HL-60/S4 treated with phorbol 12-myristate 13-acetate at 8.2 ng/mL for 4 days and 3 days (cell line): ENCODE measurements around the gene RALGPS2.
"Not testable (repeated sequence)": the region's sequence is repeated elsewhere in the genome, so short reads cannot be mapped to it uniquely, and the experiment has no call there.

Experiments used
- in situ Hi-C: fragments of 300-500 bp; cut with MboI; formaldehyde crosslinking; loops from 2 replicates; pipeline ENCODE4 v1.15.0; 2022; ENCODE audit warnings: low sequenced_read_pairs

Gene RALGPS2

DNA sequence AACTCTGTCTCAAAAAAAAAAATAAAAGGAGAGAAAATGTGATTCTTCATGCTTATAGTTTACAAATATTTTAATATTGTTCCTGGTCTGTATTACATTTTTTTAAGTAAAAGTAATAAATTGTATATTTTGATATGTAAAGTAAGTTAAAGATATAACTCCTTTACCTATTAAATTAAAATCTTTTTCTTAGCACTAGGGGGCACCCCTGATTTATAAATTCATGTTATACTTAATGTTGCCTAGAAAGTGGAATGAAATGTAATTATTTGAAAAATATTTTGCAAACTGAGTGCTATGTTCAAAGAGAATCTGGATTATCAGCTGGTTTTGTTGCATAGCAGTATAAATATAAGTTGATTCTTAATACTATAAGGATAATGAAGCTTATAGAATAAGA lies 49.2 kb downstream of the RALGPS2 start:
- in situ Hi-C loops: loop anchor here (25.0 kb wide), 2 partner anchors 237 to 238 kb away; no protein-coding TSS in a partner anchor

DNA sequence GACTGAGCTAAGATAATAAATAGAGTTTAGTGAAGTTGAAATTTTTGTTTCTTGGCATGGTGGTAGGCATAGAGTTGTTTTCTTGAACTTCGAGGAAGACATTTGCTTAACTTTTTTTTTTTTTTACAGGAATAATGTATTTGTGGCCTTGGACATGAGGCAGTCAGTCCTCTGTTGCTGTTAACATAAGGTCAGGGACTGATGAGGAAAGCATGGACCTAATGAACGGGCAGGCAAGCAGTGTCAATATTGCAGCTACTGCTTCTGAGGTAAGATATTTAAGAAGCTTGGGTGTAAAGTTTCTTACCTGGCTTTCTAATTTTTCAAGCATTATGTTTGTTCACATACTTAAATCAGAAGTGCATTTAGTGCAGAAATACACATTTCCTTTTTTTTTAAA lies 51.5 kb downstream of the RALGPS2 start:
- in situ Hi-C loops: no loop called here

- in situ Hi-C loops: no loop called here
These were observed 56.7 kb downstream of the RALGPS2 start for GRCh38 chr1:178781533-178782330.

DNA sequence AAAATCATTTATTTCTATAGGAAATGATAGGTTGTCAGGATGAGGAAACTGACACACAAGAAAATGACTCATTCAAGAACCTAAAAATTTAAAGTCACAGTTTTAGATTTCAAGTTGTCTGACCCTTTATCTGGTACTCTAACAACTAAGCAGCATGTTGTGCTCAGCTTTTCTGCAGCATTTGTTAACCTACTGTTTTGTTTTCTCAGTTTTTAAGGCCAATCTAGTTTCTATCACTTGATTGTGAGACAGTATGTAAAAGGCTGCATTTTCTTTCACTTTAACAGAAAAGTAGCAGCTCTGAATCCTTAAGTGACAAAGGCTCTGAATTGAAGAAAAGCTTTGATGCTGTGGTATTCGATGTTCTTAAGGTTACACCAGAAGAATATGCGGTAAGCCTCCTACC lies 59.1 kb downstream of the RALGPS2 start:
- in situ Hi-C loops: no loop called here

DNA sequence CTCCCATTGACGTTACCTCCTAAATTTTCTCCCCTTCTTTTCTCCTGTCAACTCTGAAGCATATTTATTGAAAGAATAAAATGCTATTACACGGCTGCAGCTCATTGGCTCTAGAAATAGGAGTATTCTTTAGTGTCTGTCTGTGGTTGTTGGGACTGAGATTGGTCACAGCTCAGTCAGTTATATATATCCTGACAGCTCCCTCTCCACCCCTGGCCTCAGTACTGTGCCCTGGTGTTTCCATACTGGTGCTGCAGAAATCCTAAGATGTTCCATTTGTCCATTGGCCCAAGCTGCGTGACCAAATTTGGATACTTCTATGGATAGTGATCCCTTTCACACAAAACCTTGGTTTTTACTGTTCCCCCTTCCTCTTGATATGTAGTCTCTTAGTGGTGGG lies 67.3 kb downstream of the RALGPS2 start:
- in situ Hi-C loops: no loop called here

DNA sequence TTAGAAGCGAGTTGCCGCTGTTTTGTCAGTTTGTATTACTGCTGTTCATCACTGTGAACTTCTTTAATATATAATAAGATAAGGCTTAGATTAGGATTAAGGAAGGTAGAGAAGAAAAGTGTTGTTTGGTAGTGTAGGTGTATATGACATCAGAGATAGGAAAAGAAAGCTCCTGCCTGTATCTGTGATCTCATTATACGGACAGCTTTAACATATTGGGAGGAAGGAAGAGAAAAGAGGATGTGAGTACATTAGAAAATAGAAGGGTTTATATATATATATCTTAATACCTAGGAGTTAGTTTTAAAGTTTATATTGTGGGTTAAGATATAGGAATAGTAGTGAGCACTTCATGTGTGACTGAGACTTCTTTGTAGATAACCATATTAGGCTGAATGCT lies 71.0 kb downstream of the RALGPS2 start:
- in situ Hi-C loops: no loop called here

DNA sequence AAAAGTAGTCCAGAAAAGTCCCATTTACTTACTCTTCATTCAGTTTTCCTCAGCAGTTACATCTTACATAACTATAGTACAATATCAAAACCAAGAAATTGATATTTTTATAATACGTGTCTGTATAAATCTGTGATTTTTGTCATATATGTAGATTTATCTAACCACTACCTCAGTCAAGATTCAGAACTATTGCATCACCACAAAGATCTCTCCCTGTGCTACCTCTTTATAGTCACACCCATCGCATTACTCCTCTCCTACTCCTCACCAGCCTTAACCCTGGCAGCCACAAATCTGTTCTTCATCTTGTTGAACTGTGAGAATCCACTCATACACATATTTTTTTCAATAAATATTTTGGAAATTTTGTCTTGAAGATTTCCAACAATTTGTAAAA lies 72.5 kb downstream of the RALGPS2 start:
- in situ Hi-C loops: no loop called here

DNA sequence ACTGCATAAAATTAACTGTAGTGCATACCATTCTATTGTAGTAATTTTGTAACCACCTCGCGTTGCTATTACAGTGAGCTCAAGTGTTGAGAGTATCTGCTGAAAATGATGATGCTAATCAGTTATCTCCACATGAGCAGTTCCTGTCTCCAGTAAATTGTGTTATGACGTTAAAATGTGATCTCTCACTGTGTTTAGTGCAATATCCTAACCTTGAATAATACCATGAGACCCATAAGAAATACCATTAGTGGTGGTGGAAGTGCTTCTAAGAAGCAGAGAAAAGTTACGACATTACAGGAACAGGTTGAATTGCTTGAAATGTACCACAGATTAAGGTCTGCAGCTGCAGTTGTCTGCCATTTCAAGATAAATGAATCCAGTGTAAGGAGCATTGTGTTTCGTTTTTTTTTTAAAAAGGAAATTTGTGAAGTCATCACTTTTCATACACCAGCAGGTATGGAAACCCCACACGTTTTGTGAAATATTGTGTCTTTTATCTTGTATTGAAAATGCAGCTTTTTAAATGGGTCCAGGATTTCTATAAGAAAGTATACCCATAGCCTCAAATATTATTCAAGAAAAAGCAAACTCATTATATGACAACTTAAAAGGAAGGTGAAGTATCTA lies 73.3 kb downstream of the RALGPS2 start:
- in situ Hi-C loops: no loop called here

DNA sequence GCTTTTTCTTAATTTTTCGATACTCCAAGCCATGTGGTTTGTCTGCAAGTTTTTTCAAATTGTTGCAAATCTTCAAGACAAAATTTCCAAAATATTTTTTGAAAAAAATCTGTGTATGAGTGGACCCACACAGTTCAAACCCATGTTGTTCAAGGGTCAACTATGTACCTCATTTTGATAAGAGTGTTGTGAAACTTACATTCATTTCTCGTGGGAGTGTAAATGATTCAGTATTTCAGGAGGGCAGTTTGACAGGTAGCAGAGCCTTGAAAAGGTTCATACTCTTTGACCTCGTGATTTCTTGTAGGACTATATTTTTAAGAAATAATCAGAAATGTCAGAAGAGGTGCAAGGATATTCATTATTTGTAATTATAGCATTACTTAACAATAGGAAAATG lies 77.8 kb downstream of the RALGPS2 start:
- in situ Hi-C loops: no loop called here

DNA sequence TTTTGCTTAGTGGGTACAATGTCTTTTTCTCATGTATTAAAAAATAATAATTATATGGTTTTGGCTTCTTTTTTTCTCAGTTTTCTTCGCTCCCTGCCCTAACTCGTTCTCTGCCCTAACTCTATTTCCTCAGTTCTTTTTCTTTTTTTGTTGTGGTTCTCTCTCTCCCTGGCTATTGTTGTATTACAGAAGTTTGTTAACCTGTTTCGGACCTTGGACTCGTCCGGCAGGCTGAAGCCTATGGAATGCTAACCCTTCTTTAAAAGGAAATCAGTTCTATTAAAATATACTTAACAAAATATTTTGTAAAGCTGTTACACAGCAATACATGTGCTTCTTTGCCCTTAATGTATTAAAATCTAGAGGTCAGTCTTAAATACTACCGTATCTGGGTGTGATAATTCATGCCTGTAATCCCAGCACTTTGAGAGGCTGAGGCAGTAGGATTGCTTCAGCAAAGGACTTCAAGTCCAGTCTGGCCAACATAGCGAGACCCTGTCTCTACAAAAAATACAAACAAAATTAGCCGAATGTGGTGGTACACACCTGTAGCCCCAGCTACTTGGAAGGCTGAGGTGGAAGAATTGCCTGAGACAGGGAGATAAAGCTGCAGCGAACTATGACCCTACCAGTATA lies 81.7 kb downstream of the RALGPS2 start:
- in situ Hi-C loops: no loop called here

GRCh38 chr1:178808529-178808928 lies 83.5 kb downstream of the RALGPS2 start:
- in situ Hi-C loops: no loop called here

GRCh38 chr1:178810585-178810984 lies 85.5 kb downstream of the RALGPS2 start:
- in situ Hi-C loops: no loop called here

DNA sequence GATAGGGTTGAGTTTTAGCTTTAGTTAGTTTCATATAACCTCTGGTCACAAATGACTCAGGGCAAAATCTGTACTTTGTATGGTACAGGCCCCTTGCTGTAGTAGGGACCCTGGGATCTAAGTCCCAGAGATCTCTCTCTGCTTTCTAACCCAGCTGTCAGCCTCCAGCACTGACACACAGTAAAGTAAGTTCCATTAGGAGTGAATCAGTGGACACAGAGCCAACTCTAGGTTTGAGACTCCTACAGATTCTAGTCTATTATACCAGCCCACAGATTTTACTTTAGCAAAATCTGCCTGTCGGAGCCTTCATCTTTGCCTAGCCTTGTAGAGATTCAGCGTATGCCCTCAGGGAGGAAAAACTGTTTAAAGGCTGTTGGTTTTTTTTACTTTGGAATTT lies 93.4 kb downstream of the RALGPS2 start:
- in situ Hi-C loops: no loop called here

GRCh38 chr1:178819123-178819522 lies 94.1 kb downstream of the RALGPS2 start:
- in situ Hi-C loops: no loop called here

GRCh38 chr1:178821134-178821866 lies 96.3 kb downstream of the RALGPS2 start:
- in situ Hi-C loops: no loop called here

GRCh38 chr1:178825167-178825566 lies 100.1 kb downstream of the RALGPS2 start:
- in situ Hi-C loops: no loop called here

GRCh38 chr1:178844436-178844835 lies 119.4 kb downstream of the RALGPS2 start:
- in situ Hi-C loops: no loop called here

DNA sequence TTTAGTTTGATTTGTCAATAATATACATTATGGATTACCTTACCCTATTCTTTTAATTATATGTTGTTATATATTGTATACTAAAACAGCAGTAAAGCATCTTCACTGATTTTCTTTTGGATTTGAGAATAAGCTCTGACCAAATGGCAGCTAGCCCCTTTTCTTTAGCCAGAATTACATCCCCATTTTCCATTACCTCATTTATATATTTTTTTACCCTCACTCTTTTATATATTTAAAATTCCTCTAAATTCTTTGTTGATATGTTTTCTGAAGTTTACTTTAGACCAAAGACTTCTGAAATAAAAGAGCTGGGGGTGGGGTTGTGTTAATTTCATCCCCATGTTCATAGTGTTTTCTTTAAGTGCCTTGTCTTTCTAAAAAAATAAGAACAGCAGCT lies 121.3 kb downstream of the RALGPS2 start:
- in situ Hi-C loops: no loop called here

DNA sequence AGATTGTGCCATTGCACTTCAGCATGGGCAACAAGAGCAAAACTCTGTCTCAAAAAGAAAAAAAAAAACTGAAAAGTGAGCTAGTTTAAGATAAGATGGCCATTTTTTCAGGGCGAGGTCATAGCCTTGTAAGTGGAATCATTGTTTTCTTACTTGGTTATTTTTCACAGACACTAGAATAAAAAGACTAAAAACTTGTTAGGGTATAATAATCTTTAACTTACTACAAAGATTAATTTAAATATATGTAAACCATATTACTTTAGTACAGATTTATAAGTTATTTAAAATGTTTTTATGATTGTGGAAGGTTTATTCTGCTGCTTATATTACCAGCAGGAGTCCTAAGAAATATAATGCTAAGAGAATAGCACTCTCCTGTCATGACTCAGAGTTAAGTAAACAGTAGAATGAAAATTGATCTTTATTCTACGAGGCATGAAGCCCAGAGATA lies 122.4 kb downstream of the RALGPS2 start:
- in situ Hi-C loops: no loop called here

DNA sequence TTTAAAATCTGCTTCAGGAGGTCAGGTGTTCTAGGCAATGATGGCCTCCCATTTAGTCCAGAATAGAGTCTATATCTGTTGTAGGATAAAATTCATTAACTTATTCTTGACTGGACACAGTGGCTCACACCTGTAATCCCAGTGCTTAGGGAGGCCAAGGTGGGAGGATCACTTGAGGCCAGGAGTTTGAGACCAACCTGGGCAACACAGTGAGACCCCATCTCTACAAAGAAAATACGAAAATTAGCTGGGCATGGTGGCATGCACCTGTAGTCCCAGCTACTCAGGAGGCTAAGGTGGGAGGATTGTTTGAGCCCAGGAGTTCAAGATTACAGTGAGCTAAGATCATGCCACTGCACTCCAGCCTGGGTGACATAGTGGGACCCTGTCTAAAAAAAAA lies 122.9 kb downstream of the RALGPS2 start:
- in situ Hi-C loops: not testable (repeated sequence)

- in situ Hi-C loops: no loop called here
These were observed 124.9 kb downstream of the RALGPS2 start for GRCh38 chr1:178849918-178850317.
